ENCODE measurements around the gene PARVA.

PARVA gene

GRCh38 chr11:12464303-12464702 lies 86.9 kb downstream of the PARVA start:
- no peak for DNase-seq

GRCh38 chr11:12465332-12465731 lies 88.0 kb downstream of the PARVA start:
- no peak for DNase-seq

GRCh38 chr11:12467610-12468009 lies 90.2 kb downstream of the PARVA start:
- no peak for DNase-seq

- DNase-seq = no peak
These were observed 92.1 kb downstream of the PARVA start for GRCh38 chr11:12469451-12469850.

GRCh38 chr11:12470236-12470635 lies 92.9 kb downstream of the PARVA start:
- no peak for DNase-seq

DNA sequence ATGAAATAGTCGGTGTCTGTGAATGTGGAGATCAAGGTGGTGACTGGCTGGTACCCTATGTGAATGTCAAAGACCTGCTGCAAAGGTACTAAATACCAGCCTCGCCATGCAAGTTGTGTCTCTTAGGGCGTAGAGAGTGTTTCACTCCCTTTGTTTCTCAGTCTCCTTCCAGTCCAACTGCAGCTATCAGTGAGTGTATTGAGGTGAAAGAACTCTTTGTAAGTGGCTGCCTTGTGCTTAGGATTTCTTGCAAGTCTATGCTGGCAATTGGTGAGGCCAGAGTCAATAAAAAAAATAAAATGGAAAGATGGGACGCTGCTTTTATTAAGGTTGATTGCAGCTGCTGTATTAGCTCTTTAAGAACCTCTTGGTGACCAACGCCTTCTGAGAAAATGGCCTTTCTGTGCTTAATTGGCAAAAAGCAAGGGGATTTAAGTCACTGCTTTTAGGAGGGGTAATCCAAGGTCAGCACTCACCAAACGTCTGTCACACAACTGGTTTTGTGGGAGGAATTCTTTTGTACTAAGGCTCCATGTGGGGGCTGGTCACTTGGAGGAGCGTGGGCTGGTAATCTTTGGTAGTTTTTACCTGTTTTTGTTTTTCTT lies 95.1 kb downstream of the PARVA start:
- no peak for DNase-seq

GRCh38 chr11:12473381-12473780 lies 96.0 kb downstream of the PARVA start:
- DNase-seq = no peak

- no peak for DNase-seq
These were observed 97.5 kb downstream of the PARVA start for GRCh38 chr11:12474871-12475270.

- no peak for DNase-seq
These were observed 101.4 kb downstream of the PARVA start for GRCh38 chr11:12478743-12479142.

GRCh38 chr11:12480401-12480800 lies 103.0 kb downstream of the PARVA start:
- no peak for DNase-seq

DNA sequence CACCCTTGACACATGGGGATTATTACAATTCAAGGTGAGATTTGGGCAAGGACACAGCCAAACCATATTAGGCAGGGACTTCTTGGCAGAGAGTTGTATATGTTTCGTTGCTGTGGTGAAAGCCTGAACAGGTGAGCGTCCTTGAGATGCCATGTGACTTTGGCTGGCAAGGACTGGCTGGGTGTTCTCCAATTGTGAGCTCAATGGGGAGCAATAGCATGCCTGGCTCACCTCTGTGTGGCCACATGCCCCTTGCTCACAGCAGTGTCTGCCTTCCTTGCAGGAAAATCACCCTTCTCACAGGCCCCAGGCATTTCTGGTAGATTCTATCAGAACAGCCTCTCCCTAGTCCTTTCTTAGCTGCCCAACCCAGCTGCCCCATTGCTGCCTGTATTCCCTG lies 105.5 kb downstream of the PARVA start:
- no peak for DNase-seq

- DNase-seq = no peak
These were observed 106.2 kb downstream of the PARVA start for GRCh38 chr11:12483604-12484003.

DNA sequence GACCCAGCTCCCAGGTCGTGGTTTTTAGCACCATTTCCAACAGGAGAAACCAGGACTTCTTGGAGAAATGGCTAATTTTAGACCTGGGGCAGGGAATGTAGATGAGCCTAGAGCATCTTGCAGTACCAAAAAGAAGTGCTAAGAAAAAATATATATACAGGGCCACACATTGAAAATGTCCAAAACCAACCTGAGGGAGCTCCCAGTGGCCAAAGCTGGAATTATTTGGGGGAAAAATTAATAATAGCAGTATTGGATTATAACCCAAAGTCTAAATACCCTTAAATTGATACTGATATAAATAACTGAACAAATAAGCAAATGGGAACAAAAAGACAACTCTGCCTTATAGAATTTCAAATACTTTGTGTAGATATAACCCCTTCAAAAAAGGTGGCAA lies 108.0 kb downstream of the PARVA start:
- DNase-seq = no peak

- DNase-seq = no peak
These were observed 111.9 kb downstream of the PARVA start for GRCh38 chr11:12489246-12489772.

GRCh38 chr11:12494699-12495098 lies 117.3 kb downstream of the PARVA start:
- DNase-seq = no peak

DNA sequence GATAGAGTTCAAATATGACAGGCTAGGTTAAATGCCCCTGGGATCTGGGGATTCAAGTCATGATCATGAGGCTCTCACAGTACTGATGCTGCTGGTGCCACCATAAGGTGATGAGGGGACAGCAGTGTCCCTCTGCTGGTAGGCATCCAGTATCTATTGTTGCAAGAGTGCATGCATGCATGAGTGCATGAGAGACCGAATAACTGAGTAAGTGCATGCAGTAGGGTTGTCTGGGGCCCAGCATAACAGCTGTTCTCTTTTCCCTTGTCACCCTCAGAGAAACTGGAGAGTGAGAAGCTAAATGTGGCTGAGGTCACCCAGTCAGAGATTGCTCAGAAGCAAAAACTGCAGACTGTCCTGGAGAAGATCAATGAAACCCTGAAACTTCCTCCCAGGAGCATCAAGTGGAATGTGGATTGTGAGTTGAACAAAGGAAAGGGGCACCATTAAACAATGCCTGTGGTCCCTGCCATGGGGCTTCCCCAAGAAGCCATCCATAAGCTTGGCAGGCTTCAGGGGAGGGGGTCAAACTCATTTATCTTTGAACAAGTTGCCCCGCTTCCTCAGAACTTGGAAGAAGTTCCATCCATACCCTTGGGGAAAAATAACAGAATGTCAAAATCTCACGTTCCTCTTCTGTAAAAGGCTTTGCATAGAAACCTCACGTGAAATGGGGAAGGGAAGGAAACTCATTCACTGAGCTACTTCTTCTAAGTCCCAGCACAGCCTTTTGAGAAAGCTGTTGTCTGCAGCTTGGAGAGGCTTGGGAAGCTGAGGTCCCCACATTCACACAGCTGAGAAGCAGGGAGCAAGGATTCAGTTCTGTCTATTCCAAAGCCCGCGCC lies 119.0 kb downstream of the PARVA start:
- no peak for DNase-seq

DNA sequence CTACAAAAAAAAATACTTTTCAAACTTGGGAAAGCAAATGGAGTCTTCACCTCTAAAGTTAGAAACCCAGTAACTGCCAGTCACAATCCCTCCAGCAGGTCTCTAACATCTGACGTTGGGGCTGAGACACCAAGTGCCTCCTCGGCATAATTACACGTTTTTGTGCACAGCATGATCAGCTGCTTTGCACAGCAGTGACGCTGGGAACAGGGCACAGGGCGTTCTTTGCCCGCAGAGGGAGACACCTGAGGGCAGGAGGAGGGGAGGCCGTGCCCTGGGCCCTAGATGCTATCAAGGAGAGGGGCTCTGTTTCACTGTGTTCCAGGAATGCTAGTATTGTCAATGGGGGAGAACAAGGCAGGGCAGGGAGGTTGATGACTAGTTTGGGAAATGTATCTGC lies 120.1 kb downstream of the PARVA start:
- no peak for DNase-seq

DNA sequence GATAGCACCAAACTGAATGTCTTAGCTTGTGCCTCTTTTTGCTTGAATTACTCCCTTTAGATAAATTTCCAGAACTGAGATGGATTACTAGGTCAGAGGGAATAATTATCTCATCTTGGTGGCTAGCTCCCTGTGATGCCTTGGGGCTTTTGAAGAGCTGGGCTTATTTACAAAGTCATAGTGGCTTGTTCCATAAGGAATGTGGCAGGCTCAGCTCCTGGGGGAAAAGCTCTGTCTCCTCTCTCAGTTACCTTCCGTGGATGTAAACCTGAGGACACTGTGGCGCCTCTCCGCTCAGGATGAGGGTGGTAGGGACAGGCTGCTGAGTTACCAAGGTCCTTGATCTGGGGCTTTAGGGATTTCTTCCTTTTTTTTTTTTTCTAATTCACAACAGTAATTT lies 121.7 kb downstream of the PARVA start:
- DNase-seq = no peak

DNA sequence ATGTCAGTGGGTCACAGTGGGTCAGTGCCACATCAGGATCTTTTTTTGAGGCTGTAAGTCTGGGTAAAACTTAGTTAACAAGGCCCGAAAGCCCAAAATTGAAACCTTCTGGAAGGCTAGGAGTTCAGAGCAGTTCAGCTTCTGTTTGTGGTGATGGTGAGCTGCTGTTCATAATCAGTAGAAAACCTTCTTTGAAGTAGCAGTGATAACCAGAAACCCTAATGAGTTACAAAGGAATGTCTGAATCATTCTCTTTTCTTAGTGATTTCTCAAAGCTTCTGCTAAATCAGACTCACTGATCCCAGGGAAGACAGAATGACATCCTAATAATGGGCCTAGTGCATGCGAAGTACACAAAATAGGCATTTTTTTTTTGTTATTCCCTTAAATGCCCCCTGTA lies 124.7 kb downstream of the PARVA start:
- no peak for DNase-seq

- no peak for DNase-seq
These were observed 125.7 kb downstream of the PARVA start for GRCh38 chr11:12503039-12503484.

DNA sequence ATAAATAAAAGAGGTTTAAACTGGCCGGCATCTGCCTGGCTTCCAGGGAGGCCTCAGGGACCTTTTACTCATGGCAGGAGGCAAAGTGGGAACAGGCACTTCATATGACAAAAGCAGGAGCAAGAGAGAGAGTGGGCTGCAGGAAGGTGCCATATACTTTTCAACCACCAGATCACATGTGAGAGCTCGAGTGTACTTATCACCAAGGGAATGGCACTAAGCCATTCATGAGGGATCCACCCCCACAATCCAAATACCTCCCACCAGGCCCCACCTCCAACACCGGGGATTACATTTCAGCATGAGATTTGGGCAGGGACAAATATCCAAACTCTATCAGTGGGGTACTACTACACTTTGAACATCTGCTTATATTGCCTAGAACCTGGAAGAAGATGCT lies 126.5 kb downstream of the PARVA start:
- no peak for DNase-seq

- no peak for DNase-seq
These were observed 127.8 kb downstream of the PARVA start for GRCh38 chr11:12505183-12505582.

DNA sequence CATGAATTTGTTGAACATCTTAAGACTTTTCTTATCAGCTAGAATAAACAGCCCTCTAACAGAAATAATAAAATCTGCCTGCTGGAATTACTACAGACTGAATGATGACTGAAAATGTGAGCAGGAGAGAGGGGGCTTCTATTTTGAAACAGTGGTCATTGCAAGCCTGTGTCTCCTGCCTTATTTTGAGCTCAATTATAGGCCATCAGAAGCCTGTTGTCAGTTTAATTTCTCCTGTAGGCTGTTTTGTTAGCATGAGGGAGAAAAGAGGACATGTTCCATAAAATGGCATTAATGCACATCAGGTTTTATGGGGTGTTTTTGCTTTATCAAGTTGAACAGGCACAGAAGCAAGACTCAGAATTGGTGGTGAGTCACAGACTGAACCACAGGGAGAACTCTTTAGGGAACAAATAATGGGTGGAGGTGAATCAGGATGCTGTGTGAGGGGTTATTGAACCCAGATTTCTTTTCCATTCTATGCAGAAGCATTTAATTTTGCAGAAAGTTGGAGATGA lies 129.1 kb downstream of the PARVA start:
- no peak for DNase-seq

DNA sequence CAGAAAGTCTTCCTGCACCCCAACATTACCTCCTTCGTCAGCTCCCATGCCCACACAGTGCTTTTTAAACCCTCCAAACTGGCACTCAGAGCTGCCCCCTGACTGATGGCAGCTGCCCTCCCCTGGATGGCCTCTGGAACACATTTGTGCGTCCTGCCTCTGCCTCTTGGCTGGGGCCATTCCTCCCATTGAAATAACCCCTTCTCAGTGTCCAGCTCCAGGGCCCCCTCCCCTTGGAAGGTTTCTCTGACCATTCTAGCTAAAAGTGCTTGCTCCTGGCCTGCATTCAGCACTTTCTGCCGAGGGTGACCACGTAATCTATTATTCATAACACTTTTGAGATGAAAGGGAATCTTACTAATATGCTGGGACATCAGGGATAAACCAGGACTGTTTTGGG lies 130.0 kb downstream of the PARVA start:
- no peak for DNase-seq
